NT2/D1 (cell line): Measurements from ENCODE around the gene DDIT3.

Experiments used
- DNase-seq: peaks from one replicate; pipeline ENCODE4 v3.0.0-alpha.2; 2011; ENCODE audit warnings: low read depth, low spot score
- H3K27me3 ChIP-seq: 2 replicates; pipeline ENCODE4 v1.6.0; 2011; ENCODE audit warnings: mild to moderate bottlenecking; ENCODE audit not compliant: insufficient read length, insufficient read depth
- H3K36me3 ChIP-seq: 2 replicates; pipeline ENCODE4 v1.6.1; 2011; ENCODE audit warnings: mild to moderate bottlenecking, low read length, mixed read lengths; ENCODE audit not compliant: insufficient read depth, insufficient read length
- H3K4me1 ChIP-seq: 2 replicates; pipeline ENCODE4 v1.5.1; 2011; ENCODE audit not compliant: insufficient read depth, insufficient read length
- H3K4me3 ChIP-seq: 2 replicates; pipeline ENCODE4 v1.5.1; 2011; ENCODE audit warnings: low read depth; ENCODE audit not compliant: insufficient read length
- H3K9ac ChIP-seq: 2 replicates; pipeline ENCODE4 v1.6.0; 2011; ENCODE audit warnings: low read depth; ENCODE audit not compliant: insufficient read length
- H3K9me3 ChIP-seq: 2 replicates; pipeline ENCODE4 v1.5.1; 2011; ENCODE audit warnings: mild to moderate bottlenecking, low read length; ENCODE audit not compliant: insufficient read depth
- SUZ12 ChIP-seq: IDR thresholded peaks from 2 replicates; pipeline ENCODE4 v1.6.1; 2011; ENCODE audit not compliant: insufficient read length, insufficient read depth; ENCODE audit errors: extremely low read depth
- YY1 ChIP-seq: IDR thresholded peaks from 2 replicates; pipeline ENCODE4 v1.6.1; 2011; ENCODE audit not compliant: insufficient read length, insufficient read depth
- ZNF274 ChIP-seq: IDR thresholded peaks from 2 replicates; pipeline ENCODE4 v1.6.1; 2011; ENCODE audit warnings: mild to moderate bottlenecking, low read depth, low read length

DDIT3 gene

DNA sequence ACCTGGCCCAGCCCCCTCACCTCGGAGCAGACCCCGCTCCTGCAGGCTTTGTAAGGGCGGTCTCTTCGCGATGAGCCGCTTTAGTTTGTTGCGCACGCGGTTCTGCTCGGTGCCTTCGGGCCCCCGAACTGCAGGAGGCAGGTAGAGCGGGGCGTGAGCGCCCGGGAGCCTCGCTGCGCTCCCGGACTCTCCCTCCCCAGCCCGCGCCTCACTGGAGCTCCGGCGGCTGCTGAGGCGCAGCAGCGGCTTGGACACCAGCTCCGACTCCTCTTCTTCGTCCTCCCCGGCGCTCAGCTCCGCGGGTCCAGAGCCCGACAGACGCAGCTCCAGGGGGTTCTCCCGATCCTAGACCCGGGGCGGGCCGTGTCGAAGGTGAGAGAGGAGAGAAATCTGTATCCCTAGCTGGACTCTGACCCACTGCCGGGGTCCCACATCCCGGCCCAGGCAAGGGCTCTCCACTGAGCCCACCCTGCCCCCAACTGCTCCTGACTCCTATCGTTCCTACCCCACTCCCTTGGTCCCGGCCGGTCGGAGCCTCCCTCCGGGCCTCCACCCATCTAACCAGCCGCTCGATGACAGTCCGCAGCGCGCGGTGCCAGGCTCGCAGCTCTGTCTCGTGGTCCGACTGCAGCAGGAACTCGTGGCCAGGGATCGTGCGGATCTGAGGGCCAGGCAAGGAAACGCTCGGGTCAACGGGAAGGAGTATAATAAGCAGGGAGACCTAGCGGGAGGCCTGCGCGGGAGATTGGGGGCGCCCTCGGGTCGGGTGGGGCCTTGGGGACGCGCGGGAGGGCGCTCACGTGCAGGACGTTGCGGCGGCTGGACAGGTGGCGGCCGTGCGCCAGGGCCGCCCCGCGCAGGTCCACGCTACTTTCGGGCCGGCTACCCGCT, 44.8 kb downstream of the DDIT3 start:
- Histone ChIP-seq H3K36me3 (peaks cover 5% of the 10 kb centered on the region), H3K4me3 (peak overlapping the region; percentile 40), H3K9ac (peak overlapping the region; percentile 79), H3K9me3 (no peaks in the 10 kb centered on the region), H3K4me1 (peaks cover 10% of the 10 kb centered on the region), H3K27me3 (peaks cover 57% of the 10 kb centered on the region)
- peak; percentile 94 for TF ChIP-seq SUZ12
- no peak for TF ChIP-seq ZNF274
- DNase-seq: no peak

DNA sequence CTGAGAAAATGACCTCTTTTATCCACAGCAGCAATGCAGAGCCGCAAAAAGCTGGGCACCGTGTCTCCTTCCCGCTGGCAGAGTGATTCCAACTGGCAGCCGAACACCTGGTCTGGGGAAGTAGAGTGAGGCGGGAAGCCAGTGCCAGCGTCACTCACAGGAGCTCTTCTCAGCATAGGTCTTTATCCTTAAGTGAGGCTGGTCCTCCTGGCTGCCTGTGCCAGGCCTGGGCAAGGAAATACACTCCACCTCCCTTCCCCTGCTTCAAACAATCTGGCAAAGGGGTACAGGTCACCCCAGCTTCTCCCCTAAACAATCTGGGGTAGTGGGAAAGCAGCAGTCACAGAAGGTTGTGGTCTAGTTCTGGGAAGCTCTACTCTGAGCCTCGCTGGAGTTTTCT, 45.5 kb downstream of the DDIT3 start:
- Histone ChIP-seq H3K4me1 (peaks cover 10% of the 10 kb centered on the region), H3K4me3 (peak overlapping the region; percentile 40)

DNA sequence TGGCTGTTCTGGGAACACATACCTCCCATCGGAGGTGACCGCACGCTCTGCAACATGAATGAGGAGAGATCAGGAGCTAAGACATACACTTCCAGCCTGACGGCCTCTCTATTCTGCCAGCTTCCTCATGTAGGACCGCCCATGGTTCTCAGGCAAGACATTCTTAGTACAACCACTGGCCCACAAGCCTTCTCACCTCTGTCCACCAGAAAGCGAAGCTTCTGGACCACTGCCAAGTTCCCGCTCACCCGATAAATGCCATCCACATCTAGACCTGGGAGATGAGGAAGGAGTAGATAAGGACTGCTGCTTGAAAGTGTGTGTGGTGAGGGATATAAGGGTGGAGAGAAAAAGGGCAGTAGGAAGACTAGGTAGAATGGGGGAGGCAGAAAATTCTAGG, 45.9 kb downstream of the DDIT3 start:
- H3K9ac ChIP-seq: no peak overlapping the region
- no peak overlapping the region for H3K4me3 ChIP-seq
- H3K27me3 ChIP-seq: peaks cover 57% of the 10 kb centered on the region
- peaks cover 10% of the 10 kb centered on the region for H3K4me1 ChIP-seq
- DNase-seq: no peak
- H3K9me3 ChIP-seq: no peaks in the 10 kb centered on the region
- no peak for TF ChIP-seq ZNF274
- H3K36me3 ChIP-seq: peaks cover 9% of the 10 kb centered on the region

More for the DNA sequence above, 45.5 kb downstream of the DDIT3 start:
- H3K9me3 ChIP-seq: no peaks in the 10 kb centered on the region
- TF ChIP-seq ZNF274 (no peak), SUZ12 (peak; percentile 46)
- H3K9ac ChIP-seq: peak overlapping the region; percentile 79
- no peak for DNase-seq
- peaks cover 57% of the 10 kb centered on the region for H3K27me3 ChIP-seq
- H3K36me3 ChIP-seq: peaks cover 7% of the 10 kb centered on the region

DNA sequence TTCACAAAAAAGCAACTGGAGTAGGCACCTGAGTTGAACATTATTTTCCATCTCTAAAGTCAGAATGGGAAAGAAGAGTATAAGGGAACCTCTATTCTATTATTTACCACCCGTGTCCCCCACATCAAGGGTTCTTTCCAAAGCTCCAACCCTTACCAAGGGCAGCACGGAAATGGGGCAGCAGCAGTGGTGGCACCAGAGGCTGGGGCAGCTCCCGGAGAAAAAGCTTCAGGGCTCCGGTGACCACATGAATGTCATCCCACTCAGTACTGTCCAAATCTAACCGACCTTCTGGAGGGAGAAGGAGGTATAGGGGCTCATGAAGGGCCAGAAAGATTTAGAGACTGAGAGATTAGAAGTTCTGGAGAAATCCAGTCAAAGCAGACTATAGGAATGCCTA, 46.4 kb downstream of the DDIT3 start:
- DNase-seq: no peak
- H3K9me3 ChIP-seq: no peaks in the 10 kb centered on the region
- peaks cover 10% of the 10 kb centered on the region for H3K4me1 ChIP-seq
- H3K36me3 ChIP-seq: peaks cover 13% of the 10 kb centered on the region
- H3K4me3 ChIP-seq: no peak overlapping the region
- peaks cover 57% of the 10 kb centered on the region for H3K27me3 ChIP-seq
- TF ChIP-seq SUZ12: no peak
- TF ChIP-seq YY1: no peak
- no peak for TF ChIP-seq ZNF274
- no peak overlapping the region for H3K9ac ChIP-seq

DNA sequence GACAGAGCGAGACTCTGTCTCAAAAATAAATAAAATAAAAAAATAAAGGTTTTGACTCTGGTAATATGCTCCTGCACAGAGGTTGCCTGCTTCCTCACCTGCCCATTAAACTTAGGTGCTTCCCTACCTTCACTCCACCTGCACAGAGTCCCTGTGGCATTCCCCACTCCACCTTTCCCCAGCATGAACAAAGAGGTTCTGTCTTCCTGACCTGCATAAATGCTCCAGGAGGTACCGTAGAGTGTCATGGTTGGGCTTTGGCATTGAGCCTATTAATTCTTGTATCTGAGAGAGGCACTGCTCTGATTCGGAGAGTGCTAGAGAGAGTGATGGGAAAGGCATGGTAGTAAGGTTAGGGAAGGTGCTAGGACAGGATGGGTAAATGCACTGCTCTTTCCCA, 46.9 kb downstream of the DDIT3 start:
- no peaks in the 10 kb centered on the region for H3K9me3 ChIP-seq

DNA sequence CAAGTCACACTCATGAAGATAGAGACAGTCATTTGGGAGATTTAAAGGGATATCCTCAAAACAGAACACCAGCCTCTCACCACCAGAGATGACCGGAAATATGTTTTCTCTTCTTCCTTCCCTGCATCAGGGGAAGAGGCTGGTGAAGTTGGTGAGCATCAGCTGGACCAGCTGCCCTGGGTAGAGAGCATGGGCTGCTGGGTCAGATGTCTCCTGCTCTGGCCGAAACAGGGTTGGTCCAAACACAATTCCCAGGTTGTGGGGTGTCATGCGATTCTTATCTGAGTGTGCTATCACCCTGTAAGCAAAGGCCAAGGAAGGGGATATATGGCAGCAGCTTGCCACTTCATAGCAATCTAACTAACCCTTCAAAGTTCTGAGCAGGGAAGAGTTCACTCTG, 47.9 kb downstream of the DDIT3 start:
- TF ChIP-seq SUZ12 (no peak), YY1 (no peak), ZNF274 (no peak)
- peaks cover 13% of the 10 kb centered on the region for H3K36me3 ChIP-seq
- peaks cover 7% of the 10 kb centered on the region for H3K4me1 ChIP-seq
- no peaks in the 10 kb centered on the region for H3K9me3 ChIP-seq
- H3K27me3 ChIP-seq: peaks cover 51% of the 10 kb centered on the region
- no peak for DNase-seq
- no peak overlapping the region for H3K4me3 ChIP-seq
- H3K9ac ChIP-seq: no peak overlapping the region

More for the DNA sequence above, 46.9 kb downstream of the DDIT3 start:
- H3K36me3 ChIP-seq: peaks cover 13% of the 10 kb centered on the region
- no peak for DNase-seq
- H3K9ac ChIP-seq: no peak overlapping the region
- TF ChIP-seq YY1 (no peak), SUZ12 (no peak), ZNF274 (no peak)
- H3K27me3 ChIP-seq: peaks cover 57% of the 10 kb centered on the region
- H3K4me1 ChIP-seq: peaks cover 10% of the 10 kb centered on the region
- no peak overlapping the region for H3K4me3 ChIP-seq

DNA sequence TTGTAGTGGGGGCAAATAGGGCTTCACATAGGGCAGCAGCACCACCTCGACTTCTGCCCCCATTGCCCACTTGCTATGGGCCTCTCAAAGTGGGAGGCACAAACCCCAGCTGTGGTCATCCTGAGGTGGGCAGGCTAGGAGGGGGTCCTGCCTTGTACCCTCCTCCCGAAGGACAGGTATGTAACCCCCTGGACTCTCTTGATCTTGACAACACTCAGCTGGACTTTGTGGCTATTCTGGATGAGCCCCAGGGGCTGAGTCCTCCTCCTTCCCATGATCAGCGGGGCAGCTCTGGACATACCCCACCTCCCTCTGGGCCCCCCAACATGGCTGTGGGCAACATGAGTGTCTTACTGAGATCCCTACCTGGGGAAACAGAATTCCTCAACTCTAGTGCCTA, 48.7 kb downstream of the DDIT3 start:
- Histone ChIP-seq H3K27me3 (peaks cover 44% of the 10 kb centered on the region), H3K9me3 (no peaks in the 10 kb centered on the region), H3K4me3 (no peak overlapping the region), H3K4me1 (peaks cover 7% of the 10 kb centered on the region), H3K36me3 (peaks cover 13% of the 10 kb centered on the region), H3K9ac (no peak overlapping the region)
- no peak for TF ChIP-seq SUZ12
- TF ChIP-seq ZNF274: no peak
- TF ChIP-seq YY1: no peak
- no peak for DNase-seq
